ENCODE measurements around the gene PCBP3.
"Not testable (repeated sequence)": the region's sequence is repeated elsewhere in the genome, so short reads cannot be mapped to it uniquely, and the experiment has no call there.

The PCBP3 gene

GRCh38 chr21:45643021-45643980 is at the start of gene PCBP3:
Gene PCBP3 (plus strand): TSS chr21:45643725. CDS start chr21:45850086, 206,361 bp downstream.
- peak; percentile 95 to 97 for DNase-seq (ENCODE audit: low read depth in 2 of 2)

GRCh38 chr21:45594721-45595489 is 48.6 kb upstream of the PCBP3 start:
- DNase-seq (ENCODE audit: low read depth in 2 of 2), result no peak

- DNase-seq (ENCODE audit: low read depth in 2 of 2), result no peak
Measured at GRCh38 chr21:45595574-45596295, 47.8 kb upstream of the PCBP3 start.

GRCh38 chr21:45596704-45597318 is 46.7 kb upstream of the PCBP3 start:
- DNase-seq (ENCODE audit: low read depth in 2 of 2), result peak; percentile 59 to 81

GRCh38 chr21:45598109-45598508 is 45.4 kb upstream of the PCBP3 start:
- no peak for DNase-seq (ENCODE audit: low read depth in 2 of 2)

- no peak for DNase-seq (ENCODE audit: low read depth in 2 of 2)
Measured at GRCh38 chr21:45598666-45599065, 44.9 kb upstream of the PCBP3 start.

GRCh38 chr21:45599146-45599581 is 44.4 kb upstream of the PCBP3 start:
- no peak for DNase-seq (ENCODE audit: low read depth in 2 of 2)

- DNase-seq (ENCODE audit: low read depth in 2 of 2), result no peak
Measured at GRCh38 chr21:45600248-45600647, 43.3 kb upstream of the PCBP3 start.

- no peak for DNase-seq (ENCODE audit: low read depth in 2 of 2)
Measured at GRCh38 chr21:45601551-45601950, 42.0 kb upstream of the PCBP3 start.

- no peak for DNase-seq (ENCODE audit: low read depth in 2 of 2)
Measured at GRCh38 chr21:45602106-45602505, 41.4 kb upstream of the PCBP3 start.

- DNase-seq (ENCODE audit: low read depth in 2 of 2), result no peak
Measured at GRCh38 chr21:45603481-45603880, 40.0 kb upstream of the PCBP3 start.

GRCh38 chr21:45604681-45605080 is 38.8 kb upstream of the PCBP3 start:
- DNase-seq (ENCODE audit: low read depth in 2 of 2), result not testable (repeated sequence)

- peak in 1 of 2 experiments; percentile 27 for DNase-seq (ENCODE audit: low read depth in 2 of 2)
Measured at GRCh38 chr21:45607021-45607908, 36.3 kb upstream of the PCBP3 start.

- DNase-seq (ENCODE audit: low read depth in 2 of 2), result no peak
Measured at GRCh38 chr21:45607909-45608295, 35.6 kb upstream of the PCBP3 start.

- DNase-seq (ENCODE audit: low read depth in 2 of 2), result not testable (repeated sequence)
Measured at GRCh38 chr21:45608747-45609470, 34.6 kb upstream of the PCBP3 start.

- DNase-seq (ENCODE audit: low read depth in 2 of 2), result not testable (repeated sequence)
Measured at GRCh38 chr21:45609616-45610015, 33.9 kb upstream of the PCBP3 start.

GRCh38 chr21:45611296-45611695 is 32.2 kb upstream of the PCBP3 start:
- DNase-seq (ENCODE audit: low read depth in 2 of 2), result no peak

- DNase-seq (ENCODE audit: low read depth in 2 of 2), result no peak
Measured at GRCh38 chr21:45611939-45612664, 31.4 kb upstream of the PCBP3 start.

- not testable (repeated sequence) for DNase-seq (ENCODE audit: low read depth in 2 of 2)
Measured at GRCh38 chr21:45612665-45613019, 30.9 kb upstream of the PCBP3 start.
